Body of pancreas (tissue), 4 donors: Measurements from ENCODE around the gene AJUBA.

Source experiments
- POLR2A ChIP-seq, 3 donors: fragments of 450-650 bp; IDR thresholded peaks; one replicate each; pipeline ENCODE4 v1.6.1; 2016; ENCODE audit warnings: antibody characterized with exemption in 3 of 3, mild to moderate bottlenecking in 2 of 3
- TF ChIP-seq, protein P1 (sequence below), 7 experiments: fragments of 450-650 bp in 4 of 7; fragments of 200-600 bp in 3 of 7; sonication (generic) in 3 of 7; IDR thresholded peaks; one replicate each; pipeline ENCODE4 v1.5.1; 2016 to 2019; ENCODE audit warnings: antibody characterized with exemption in 7 of 7

DNA sequence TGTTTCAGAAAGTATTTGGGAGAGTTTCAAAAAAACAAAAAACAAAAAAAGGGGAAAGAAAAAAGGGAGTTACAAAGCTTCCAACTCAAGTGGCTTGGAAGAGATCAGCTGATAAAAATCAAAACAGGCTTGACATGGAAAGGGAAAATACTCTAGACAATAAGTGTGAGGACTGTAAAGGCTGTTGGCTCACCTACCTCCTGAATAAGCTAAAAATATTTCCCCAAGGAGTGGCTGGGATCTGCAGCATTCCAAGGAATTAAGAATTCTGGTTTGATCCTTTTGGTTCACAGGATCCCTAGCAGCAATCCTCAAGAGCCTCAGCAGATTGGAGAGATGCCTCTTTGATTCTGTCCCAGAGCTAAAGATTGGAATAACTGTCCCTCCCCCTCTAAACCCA lies 11.2 kb upstream of the AJUBA start:
- TF ChIP-seq POLR2A (IDR thresholded peaks at IDR 0.05), result no peak
- TF ChIP-seq, protein P1, sequence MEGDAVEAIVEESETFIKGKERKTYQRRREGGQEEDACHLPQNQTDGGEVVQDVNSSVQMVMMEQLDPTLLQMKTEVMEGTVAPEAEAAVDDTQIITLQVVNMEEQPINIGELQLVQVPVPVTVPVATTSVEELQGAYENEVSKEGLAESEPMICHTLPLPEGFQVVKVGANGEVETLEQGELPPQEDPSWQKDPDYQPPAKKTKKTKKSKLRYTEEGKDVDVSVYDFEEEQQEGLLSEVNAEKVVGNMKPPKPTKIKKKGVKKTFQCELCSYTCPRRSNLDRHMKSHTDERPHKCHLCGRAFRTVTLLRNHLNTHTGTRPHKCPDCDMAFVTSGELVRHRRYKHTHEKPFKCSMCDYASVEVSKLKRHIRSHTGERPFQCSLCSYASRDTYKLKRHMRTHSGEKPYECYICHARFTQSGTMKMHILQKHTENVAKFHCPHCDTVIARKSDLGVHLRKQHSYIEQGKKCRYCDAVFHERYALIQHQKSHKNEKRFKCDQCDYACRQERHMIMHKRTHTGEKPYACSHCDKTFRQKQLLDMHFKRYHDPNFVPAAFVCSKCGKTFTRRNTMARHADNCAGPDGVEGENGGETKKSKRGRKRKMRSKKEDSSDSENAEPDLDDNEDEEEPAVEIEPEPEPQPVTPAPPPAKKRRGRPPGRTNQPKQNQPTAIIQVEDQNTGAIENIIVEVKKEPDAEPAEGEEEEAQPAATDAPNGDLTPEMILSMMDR (IDR thresholded peaks at IDR 0.05), result no peak
